GM06990 (cell line): Measurements from ENCODE around the gene TMEM170A.

Source experiments
- DNase-seq: peaks from one replicate; pipeline ENCODE4 v3.0.0-alpha.2; 2011; ENCODE audit not compliant: insufficient read length; ENCODE audit errors: extremely low read depth
- H3K27me3 ChIP-seq: replicated peaks from 2 replicates; pipeline ENCODE4 v1.6.0; 2011; ENCODE audit warnings: low read length; ENCODE audit not compliant: control insufficient read depth, insufficient read depth
- H3K36me3 ChIP-seq: 2 replicates; pipeline ENCODE4 v1.5.1; 2011; ENCODE audit warnings: low read length; ENCODE audit not compliant: control insufficient read depth, insufficient read depth
- H3K4me3 ChIP-seq: replicated peaks from 2 replicates; pipeline ENCODE4 v1.5.1; 2011; ENCODE audit warnings: low read depth, mild to moderate bottlenecking, control low read depth, low read length
- TF ChIP-seq, protein P1 (sequence below): IDR thresholded peaks from 2 replicates; pipeline ENCODE4 v1.5.1; 2011; ENCODE audit warnings: low read length, control low read depth, mild to moderate bottlenecking, inconsistent platforms; ENCODE audit not compliant: insufficient read depth, poor library complexity, severe bottlenecking

TMEM170A gene

DNA sequence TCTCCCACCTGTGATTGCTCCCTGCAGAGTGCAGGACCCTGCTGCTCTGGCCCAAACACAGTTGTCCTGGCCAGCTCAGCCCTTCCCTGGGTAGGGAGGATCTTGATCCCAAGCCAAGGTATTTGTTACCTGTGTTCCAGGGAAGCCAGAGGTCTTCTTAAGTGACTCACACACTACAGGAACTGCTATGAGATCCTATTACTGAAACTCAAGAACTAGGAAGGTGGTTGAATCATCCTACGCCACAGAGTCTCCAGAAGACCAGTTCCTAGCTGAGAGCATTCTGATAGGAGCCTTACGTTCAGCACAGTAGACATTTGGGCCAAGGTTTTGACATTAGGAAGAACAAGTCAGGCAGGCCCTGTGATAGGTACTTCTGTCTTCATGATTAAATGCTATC lies 18.7 kb upstream of the TMEM170A start:
- DNase-seq: no peak
- TF ChIP-seq, protein P1, sequence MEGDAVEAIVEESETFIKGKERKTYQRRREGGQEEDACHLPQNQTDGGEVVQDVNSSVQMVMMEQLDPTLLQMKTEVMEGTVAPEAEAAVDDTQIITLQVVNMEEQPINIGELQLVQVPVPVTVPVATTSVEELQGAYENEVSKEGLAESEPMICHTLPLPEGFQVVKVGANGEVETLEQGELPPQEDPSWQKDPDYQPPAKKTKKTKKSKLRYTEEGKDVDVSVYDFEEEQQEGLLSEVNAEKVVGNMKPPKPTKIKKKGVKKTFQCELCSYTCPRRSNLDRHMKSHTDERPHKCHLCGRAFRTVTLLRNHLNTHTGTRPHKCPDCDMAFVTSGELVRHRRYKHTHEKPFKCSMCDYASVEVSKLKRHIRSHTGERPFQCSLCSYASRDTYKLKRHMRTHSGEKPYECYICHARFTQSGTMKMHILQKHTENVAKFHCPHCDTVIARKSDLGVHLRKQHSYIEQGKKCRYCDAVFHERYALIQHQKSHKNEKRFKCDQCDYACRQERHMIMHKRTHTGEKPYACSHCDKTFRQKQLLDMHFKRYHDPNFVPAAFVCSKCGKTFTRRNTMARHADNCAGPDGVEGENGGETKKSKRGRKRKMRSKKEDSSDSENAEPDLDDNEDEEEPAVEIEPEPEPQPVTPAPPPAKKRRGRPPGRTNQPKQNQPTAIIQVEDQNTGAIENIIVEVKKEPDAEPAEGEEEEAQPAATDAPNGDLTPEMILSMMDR: no peak
- H3K4me3 ChIP-seq: no peak overlapping the region

DNA sequence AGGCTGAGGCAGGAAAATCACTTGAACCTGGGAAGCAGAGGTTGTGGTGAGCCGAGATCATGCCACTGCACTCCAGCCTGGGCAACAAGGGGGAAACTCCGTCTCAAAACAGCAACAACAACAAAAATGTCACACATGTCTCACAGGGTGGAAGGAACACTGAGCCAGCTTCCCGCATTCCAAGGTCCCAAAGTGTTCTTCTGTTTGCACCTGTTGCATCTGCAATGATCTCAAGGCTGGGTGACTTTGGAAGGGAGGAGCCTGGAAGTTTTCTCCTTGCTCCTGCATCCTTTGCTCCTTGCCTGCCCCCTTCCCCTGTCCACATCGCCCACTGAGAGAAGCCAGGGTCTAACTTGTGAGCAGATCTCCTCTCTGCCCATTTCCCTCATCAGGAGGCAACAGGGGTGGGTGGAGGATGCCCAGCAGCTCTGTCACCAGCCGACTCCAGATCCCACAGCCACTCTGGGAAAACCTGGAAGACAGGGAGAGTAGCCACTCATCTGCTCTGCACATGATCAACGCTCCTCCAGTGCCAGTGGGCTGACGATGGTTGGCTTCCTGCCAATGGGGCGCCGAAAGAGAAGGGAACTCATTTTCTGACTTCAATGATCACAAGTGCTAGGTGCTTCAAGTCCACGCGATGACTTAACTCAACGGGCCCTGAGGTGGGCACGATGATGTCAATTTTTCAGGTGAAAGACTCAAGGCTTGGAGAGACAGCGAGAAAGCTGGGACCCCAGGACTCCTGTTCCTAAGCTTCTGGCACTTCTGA lies 18.1 kb upstream of the TMEM170A start:
- no peaks in the 10 kb centered on the region for H3K27me3 ChIP-seq
- H3K36me3 ChIP-seq: no peaks in the 10 kb centered on the region
- no peak for DNase-seq
- H3K4me3 ChIP-seq: no peak overlapping the region
- TF ChIP-seq, protein P1: no peak

More for the DNA sequence above, 18.7 kb upstream of the TMEM170A start:
- no peaks in the 10 kb centered on the region for H3K27me3 ChIP-seq
- H3K36me3 ChIP-seq: no peaks in the 10 kb centered on the region

DNA sequence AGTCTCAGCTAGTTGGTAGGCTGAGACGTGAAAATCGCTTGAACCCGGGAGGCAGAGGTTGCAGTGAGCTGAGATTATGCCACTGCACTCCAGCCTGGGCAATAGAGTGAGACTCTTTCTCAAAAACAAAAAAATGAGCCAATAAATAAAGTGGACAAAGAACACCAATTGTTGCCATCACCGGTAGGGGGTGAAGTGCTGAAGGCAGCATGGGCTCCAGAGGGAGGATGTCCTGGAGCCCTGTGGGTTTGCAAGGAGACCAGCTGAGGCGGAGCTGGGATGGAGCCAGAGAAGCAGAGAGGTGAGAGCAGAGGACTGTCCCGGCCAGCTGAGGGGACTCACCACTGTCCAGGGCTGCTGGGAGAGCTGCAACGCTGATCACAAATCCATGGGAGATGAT lies 17.0 kb upstream of the TMEM170A start:
- Histone ChIP-seq H3K36me3 (no peaks in the 10 kb centered on the region), H3K4me3 (no peak overlapping the region), H3K27me3 (no peaks in the 10 kb centered on the region)
- TF ChIP-seq, protein P1: no peak
- DNase-seq: no peak

DNA sequence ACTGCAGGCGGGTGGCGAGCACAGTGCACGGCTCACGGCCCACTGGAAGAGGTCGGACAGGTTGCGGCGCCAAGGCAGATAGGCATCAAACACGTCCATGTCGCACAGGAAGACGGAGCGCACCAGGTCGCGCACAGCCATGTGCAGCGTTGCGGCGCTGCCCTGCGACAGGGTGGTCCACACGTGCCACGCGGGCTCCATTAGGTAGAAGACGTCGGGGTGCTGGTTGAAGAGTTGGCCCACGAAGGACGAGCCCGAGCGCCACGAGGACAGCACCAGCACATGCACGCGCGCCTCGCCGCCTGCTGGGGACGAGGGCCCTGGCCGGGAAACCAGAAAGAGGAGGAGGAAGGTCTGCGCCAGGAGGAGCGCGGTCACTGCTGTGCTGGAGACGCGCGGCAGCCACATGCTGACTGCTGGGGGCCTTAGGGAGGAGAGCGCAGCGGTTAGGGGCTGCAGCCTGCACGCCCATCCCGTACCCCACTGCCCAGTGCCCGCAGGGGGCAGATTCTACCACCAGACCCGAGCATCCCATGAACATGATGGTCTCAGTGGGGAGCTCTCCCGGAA lies 15.0 kb upstream of the TMEM170A start:
- DNase-seq: no peak
- TF ChIP-seq, protein P1: no peak
- no peak overlapping the region for H3K4me3 ChIP-seq
- H3K27me3 ChIP-seq: no peaks in the 10 kb centered on the region
- no peaks in the 10 kb centered on the region for H3K36me3 ChIP-seq

DNA sequence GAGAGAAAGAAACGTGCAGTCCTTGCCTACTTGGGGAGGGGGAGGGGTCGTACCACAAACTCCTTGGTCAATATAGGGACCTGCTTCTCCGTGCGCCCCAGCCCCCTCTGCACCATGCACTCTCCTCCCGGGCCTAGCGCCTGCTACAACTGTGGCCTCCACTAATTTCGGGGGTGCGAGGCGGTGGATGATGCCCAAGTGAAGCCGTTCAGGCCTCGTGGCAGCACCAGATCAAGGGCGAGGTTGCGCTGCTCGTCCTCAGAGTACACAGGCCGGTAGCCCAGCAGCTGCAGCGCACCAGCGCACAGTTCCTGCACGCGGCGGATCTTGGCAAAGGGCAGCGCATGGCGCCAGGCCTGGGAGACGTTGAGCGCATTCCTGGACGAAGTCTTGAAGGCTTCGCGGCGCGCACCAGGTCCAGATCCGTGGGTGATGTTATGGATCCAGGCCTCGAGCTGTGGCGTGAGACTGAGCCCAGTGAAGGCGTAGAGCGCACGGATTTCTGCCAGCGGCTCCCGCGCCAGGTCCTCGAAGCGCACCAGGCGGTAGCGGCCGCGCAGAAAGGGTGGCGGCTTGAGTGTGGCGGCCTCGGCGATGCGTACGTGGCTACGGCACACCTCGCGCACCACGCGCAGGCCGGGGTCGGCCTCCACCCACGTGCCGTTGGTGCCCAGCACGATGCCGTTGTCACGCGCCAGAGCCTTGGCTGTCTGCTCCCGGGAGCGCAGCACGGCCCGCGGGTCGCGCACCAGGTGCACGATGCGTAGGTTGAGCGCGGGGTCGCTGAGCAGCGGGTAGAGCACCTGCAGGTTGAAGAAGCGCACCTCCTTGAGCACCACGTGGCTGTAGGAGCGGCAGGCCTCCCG lies 14.2 kb upstream of the TMEM170A start:
- no peaks in the 10 kb centered on the region for H3K27me3 ChIP-seq
- DNase-seq: no peak
- H3K4me3 ChIP-seq: no peak overlapping the region
- TF ChIP-seq, protein P1: no peak
- H3K36me3 ChIP-seq: no peaks in the 10 kb centered on the region
